ENCODE measurements around the gene NDUFB10.

NDUFB10 gene

DNA sequence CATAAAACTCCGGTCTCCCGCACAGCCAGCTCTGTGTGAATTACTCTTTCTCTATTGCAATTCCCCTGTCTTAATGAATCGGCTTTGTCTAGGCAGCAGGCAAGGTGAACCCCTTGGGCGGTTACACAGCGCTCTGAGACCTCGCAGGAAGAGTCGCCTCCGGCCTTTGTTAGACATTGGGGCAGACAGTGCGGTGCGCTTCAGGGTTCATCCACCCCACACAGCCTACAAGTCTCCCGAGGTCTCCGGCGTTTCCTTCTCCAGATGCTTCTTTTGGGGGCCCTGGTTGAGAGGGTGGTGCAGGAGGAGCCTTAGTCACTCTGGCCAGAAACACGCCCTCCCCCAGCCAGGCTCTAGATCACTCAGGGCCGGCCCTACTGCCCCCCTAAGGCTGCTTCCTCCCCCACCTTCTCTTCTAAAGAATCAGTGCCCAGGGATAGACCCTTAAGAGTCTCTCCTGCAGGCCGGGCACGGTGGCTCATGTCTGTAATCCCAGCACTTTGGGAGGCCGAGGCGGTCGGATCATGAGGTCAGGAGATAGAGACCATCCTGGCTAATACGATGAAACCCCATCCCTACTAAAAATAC lies 14.6 kb upstream of the NDUFB10 start:
- no peak overlapping the region for H2AK5ac ChIP-seq (ENCODE audit: low read depth, low read length)
- no peak overlapping the region for H3K4me3 ChIP-seq (ENCODE audit: low read length in 2 of 2)
- no peaks in the 10 kb centered on the region for H3K79me1 ChIP-seq (ENCODE audit: low read depth, low read length)
- no peak overlapping the region for H3K27ac ChIP-seq (replicated peaks; ENCODE audit: low read length)
- H3K18ac ChIP-seq (ENCODE audit: low read length), result no peak overlapping the region
- H3K4me2 ChIP-seq (ENCODE audit: insufficient read depth, low read length, poor library complexity, severe bottlenecking), result no peak overlapping the region
- H2BK120ac ChIP-seq (ENCODE audit: low read depth, low read length), result no peak overlapping the region
- no peak overlapping the region for H3K23ac ChIP-seq (ENCODE audit: low read depth, low read length, poor library complexity)
- no peak overlapping the region for H4K91ac ChIP-seq (ENCODE audit: low read depth, low read length, poor library complexity)
- H3K4ac ChIP-seq (ENCODE audit: low read length), result no peak overlapping the region
- no peak overlapping the region for H2BK5ac ChIP-seq (ENCODE audit: low read length)
- no peak overlapping the region for H4K8ac ChIP-seq (ENCODE audit: low read depth, low read length)
- H3K9me3 ChIP-seq (replicated peaks in 1 of 2; ENCODE audit: control insufficient read depth in 2 of 2, insufficient read depth in 1 of 2, low read depth in 1 of 2, low read length in 2 of 2), result no peaks in the 10 kb centered on the region
- H2BK15ac ChIP-seq (ENCODE audit: low read length), result no peak overlapping the region
- no peak overlapping the region for H2BK12ac ChIP-seq (ENCODE audit: low read length)
- peaks cover 6 to 9% of the 10 kb centered on the region in 2 donors for H3K4me1 ChIP-seq (ENCODE audit: control insufficient read depth in 2 of 2, insufficient read depth in 1 of 2, low read depth in 1 of 2, low read length in 2 of 2)
- peaks cover 0 to 8% of the 10 kb centered on the region in 2 donors for H3K36me3 ChIP-seq (replicated peaks in 1 of 2; ENCODE audit: control insufficient read depth in 2 of 2, insufficient read depth in 2 of 2, low read length in 2 of 2)
- DNase-seq (ENCODE audit: low spot score), result no peak
- no CpG with 5 or more reads among the region's 21 CpGs for WGBS, 2 donors (ENCODE audit: extremely low coverage in 2 of 2, insufficient read length in 2 of 2, insufficient replicate concordance in 1 of 2)
- H3K9ac ChIP-seq (ENCODE audit: low read depth, low read length, poor library complexity), result no peak overlapping the region
- H3K27me3 ChIP-seq (ENCODE audit: control insufficient read depth in 3 of 3, insufficient read depth in 3 of 3, low read depth in 1 of 3, low read length in 3 of 3), result peaks cover 0 to 7% (median 0%) of the 10 kb centered on the region in 3 experiments
- no peak overlapping the region for H3K14ac ChIP-seq (ENCODE audit: low read length)
- H2AFZ ChIP-seq (ENCODE audit: low read length), result no peak overlapping the region

DNA sequence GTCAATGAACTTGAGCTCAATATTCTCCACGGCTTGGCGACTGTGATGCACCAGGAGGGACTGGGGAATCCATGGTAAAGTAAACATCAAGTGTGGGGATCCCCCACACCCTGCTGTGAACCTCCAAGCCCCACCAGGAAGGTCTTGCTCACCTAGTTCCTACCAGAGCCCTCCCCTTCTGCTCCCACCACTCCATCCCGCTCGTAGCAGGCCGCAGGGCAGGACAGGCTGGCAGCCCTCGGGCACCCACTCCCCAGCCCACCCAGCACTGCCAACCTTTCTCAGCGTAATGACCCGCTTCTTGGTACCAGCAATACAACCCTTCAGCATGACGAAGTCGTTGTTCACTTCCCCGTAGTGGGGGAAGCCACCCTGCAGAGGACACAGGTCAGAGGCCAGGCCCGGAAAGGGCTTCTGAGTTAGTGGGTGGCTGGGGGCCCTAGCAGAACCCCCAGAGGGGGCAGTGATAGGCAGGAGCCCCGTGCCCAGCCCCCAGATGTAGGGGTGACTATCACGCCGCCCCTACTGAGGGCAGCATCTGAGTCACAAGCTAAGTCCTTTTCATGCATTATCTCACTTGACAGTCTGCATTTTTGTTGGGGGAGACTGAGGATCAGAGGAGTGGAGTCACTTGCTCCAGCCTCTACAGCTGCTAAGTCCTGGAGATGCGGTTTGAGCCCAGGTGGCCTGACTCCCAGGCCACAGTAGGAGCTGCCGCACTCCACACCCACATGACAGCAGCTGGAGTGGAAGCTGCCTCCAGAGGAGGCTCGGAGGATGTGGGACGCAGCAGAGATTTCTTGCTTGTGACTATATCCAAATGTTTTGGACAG lies 13.6 kb upstream of the NDUFB10 start:
- Histone ChIP-seq H4K91ac (ENCODE audit: low read depth, low read length, poor library complexity) (no peak overlapping the region), H3K79me1 (ENCODE audit: low read depth, low read length) (no peaks in the 10 kb centered on the region), H2AK5ac (ENCODE audit: low read depth, low read length) (peak overlapping the region; percentile 43), H2BK5ac (ENCODE audit: low read length) (no peak overlapping the region), H2BK12ac (ENCODE audit: low read length) (no peak overlapping the region), H3K4me3 (ENCODE audit: low read length in 2 of 2) (no peak overlapping the region), H3K27ac (replicated peaks; ENCODE audit: low read length) (no peak overlapping the region), H3K4me1 (ENCODE audit: control insufficient read depth in 2 of 2, insufficient read depth in 1 of 2, low read depth in 1 of 2, low read length in 2 of 2) (peaks cover 6 to 9% of the 10 kb centered on the region in 2 donors), H3K4ac (ENCODE audit: low read length) (no peak overlapping the region), H2AFZ (ENCODE audit: low read length) (no peak overlapping the region), H2BK120ac (ENCODE audit: low read depth, low read length) (no peak overlapping the region), H3K9me3 (replicated peaks in 1 of 2; ENCODE audit: control insufficient read depth in 2 of 2, insufficient read depth in 1 of 2, low read depth in 1 of 2, low read length in 2 of 2) (no peaks in the 10 kb centered on the region), H3K23ac (ENCODE audit: low read depth, low read length, poor library complexity) (no peak overlapping the region), H3K18ac (ENCODE audit: low read length) (no peak overlapping the region), H3K9ac (ENCODE audit: low read depth, low read length, poor library complexity) (peak overlapping the region; percentile 44), H3K14ac (ENCODE audit: low read length) (no peak overlapping the region), H3K27me3 (ENCODE audit: control insufficient read depth in 3 of 3, insufficient read depth in 3 of 3, low read depth in 1 of 3, low read length in 3 of 3) (peaks cover 0 to 7% (median 0%) of the 10 kb centered on the region in 3 experiments), H3K4me2 (ENCODE audit: insufficient read depth, low read length, poor library complexity, severe bottlenecking) (no peak overlapping the region), H2BK15ac (ENCODE audit: low read length) (peak overlapping the region; percentile 30), H3K36me3 (replicated peaks in 1 of 2; ENCODE audit: control insufficient read depth in 2 of 2, insufficient read depth in 2 of 2, low read length in 2 of 2) (peaks cover 0 to 1% of the 10 kb centered on the region in 2 donors), H4K8ac (ENCODE audit: low read depth, low read length) (no peak overlapping the region)
- WGBS, 2 donors (ENCODE audit: extremely low coverage in 2 of 2, insufficient read length in 2 of 2, insufficient replicate concordance in 1 of 2), result no CpG with 5 or more reads among the region's 19 CpGs
- DNase-seq (ENCODE audit: low spot score), result no peak

DNA sequence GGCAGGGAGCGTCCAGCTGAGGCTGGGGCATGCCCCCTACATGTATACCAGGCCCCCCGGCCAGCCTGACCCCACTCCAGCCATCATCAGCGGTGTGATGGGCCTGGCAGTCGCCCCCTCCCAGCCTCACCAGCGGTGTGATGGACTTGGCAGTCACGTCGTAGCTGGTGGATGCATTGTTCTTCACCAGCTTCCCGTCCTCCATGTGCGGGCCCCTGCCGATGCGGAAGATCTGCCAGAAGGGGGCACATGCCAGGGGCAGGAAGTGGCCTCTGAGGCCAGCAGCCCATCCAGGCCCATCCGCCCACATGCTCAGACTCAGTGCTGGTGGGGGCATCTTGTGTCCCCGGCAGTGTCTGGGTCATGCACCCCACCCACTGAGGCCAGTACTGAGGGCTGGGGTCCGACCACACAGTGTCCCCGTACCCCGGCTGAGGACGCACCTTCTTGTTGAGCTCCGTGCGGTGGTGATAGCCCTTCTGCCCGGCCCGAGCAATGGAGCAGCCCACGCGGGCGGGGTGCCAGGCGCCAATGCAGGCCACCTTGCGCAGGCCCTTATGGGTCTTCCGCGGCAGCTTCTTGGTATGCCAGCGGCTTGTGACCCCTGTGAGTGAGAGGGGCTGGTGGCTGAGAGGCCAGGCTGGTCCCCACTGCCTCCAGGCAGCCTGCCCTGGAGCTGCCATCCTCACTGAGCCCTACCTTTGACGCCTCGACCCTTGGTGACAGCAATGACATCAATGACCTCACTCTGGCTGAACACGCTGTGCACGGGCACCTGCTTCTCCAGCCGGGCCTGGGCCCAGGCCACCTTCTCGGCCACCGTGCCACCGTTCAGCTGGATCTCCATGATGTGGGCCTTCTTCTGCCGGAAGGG lies 12.6 kb upstream of the NDUFB10 start:
- no peak overlapping the region for H3K14ac ChIP-seq (ENCODE audit: low read length)
- H4K91ac ChIP-seq (ENCODE audit: low read depth, low read length, poor library complexity), result no peak overlapping the region
- peaks cover 0 to 7% (median 0%) of the 10 kb centered on the region in 3 experiments for H3K27me3 ChIP-seq (ENCODE audit: control insufficient read depth in 3 of 3, insufficient read depth in 3 of 3, low read depth in 1 of 3, low read length in 3 of 3)
- H3K79me1 ChIP-seq (ENCODE audit: low read depth, low read length), result no peaks in the 10 kb centered on the region
- peaks cover 6 to 9% of the 10 kb centered on the region in 2 donors for H3K4me1 ChIP-seq (ENCODE audit: control insufficient read depth in 2 of 2, insufficient read depth in 1 of 2, low read depth in 1 of 2, low read length in 2 of 2)
- H2BK120ac ChIP-seq (ENCODE audit: low read depth, low read length), result no peak overlapping the region
- H3K4me3 ChIP-seq (ENCODE audit: low read length in 2 of 2), result no peak overlapping the region
- peak overlapping the region; percentile 75 for H2AK5ac ChIP-seq (ENCODE audit: low read depth, low read length)
- peak overlapping the region; percentile 28 for H3K18ac ChIP-seq (ENCODE audit: low read length)
- H3K4ac ChIP-seq (ENCODE audit: low read length), result no peak overlapping the region
- H2BK15ac ChIP-seq (ENCODE audit: low read length), result peak overlapping the region; percentile 67
- no peak overlapping the region for H3K4me2 ChIP-seq (ENCODE audit: insufficient read depth, low read length, poor library complexity, severe bottlenecking)
- H2AFZ ChIP-seq (ENCODE audit: low read length), result no peak overlapping the region
- no CpG with 5 or more reads among the region's 38 CpGs for whole genome bisulfite sequencing, 2 donors (ENCODE audit: extremely low coverage in 2 of 2, insufficient read length in 2 of 2, insufficient replicate concordance in 1 of 2)
- H3K23ac ChIP-seq (ENCODE audit: low read depth, low read length, poor library complexity), result peak overlapping the region; percentile 80
- no peak overlapping the region for H4K8ac ChIP-seq (ENCODE audit: low read depth, low read length)
- DNase-seq (ENCODE audit: low spot score), result no peak
- peak overlapping the region; percentile 14 for H2BK12ac ChIP-seq (ENCODE audit: low read length)
- H2BK5ac ChIP-seq (ENCODE audit: low read length), result no peak overlapping the region
- H3K9ac ChIP-seq (ENCODE audit: low read depth, low read length, poor library complexity), result peak overlapping the region; percentile 77
- H3K27ac ChIP-seq (replicated peaks; ENCODE audit: low read length), result no peak overlapping the region
- no peaks in the 10 kb centered on the region for H3K9me3 ChIP-seq (replicated peaks in 1 of 2; ENCODE audit: control insufficient read depth in 2 of 2, insufficient read depth in 1 of 2, low read depth in 1 of 2, low read length in 2 of 2)
- H3K36me3 ChIP-seq (replicated peaks in 1 of 2; ENCODE audit: control insufficient read depth in 2 of 2, insufficient read depth in 2 of 2, low read length in 2 of 2), result no peaks in the 10 kb centered on the region

DNA sequence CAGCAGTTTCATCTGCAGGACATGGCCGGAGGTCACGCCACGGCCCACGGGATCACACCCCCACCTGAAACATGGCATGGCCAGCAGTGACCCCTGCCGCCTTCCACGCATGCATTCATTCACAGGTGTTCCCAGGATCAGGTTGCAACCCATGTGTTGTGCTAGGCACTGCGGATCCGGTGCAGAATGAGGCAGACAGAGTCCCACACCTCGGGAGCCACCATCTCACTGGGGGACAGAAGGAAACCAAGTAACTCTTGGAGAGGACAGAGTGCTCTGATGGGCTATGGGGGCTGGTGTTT lies 12.0 kb upstream of the NDUFB10 start:
- no peak overlapping the region for H3K27ac ChIP-seq (replicated peaks; ENCODE audit: low read length)
- no peak overlapping the region for H2AFZ ChIP-seq (ENCODE audit: low read length)
- H4K8ac ChIP-seq (ENCODE audit: low read depth, low read length), result no peak overlapping the region
- peaks cover 0 to 7% (median 0%) of the 10 kb centered on the region in 3 experiments for H3K27me3 ChIP-seq (ENCODE audit: control insufficient read depth in 3 of 3, insufficient read depth in 3 of 3, low read depth in 1 of 3, low read length in 3 of 3)
- H3K9me3 ChIP-seq (replicated peaks in 1 of 2; ENCODE audit: control insufficient read depth in 2 of 2, insufficient read depth in 1 of 2, low read depth in 1 of 2, low read length in 2 of 2), result no peaks in the 10 kb centered on the region
- peak overlapping the region; percentile 46 for H2AK5ac ChIP-seq (ENCODE audit: low read depth, low read length)
- H4K91ac ChIP-seq (ENCODE audit: low read depth, low read length, poor library complexity), result no peak overlapping the region
- H3K4me3 ChIP-seq (ENCODE audit: low read length in 2 of 2), result no peak overlapping the region
- peaks cover under 1 to 5% of the 10 kb centered on the region in 2 donors for H3K4me1 ChIP-seq (ENCODE audit: control insufficient read depth in 2 of 2, insufficient read depth in 1 of 2, low read depth in 1 of 2, low read length in 2 of 2)
- H3K23ac ChIP-seq (ENCODE audit: low read depth, low read length, poor library complexity), result peak overlapping the region; percentile 80
- no peak overlapping the region for H2BK5ac ChIP-seq (ENCODE audit: low read length)
- no peak overlapping the region for H3K14ac ChIP-seq (ENCODE audit: low read length)
- WGBS, 2 donors (ENCODE audit: extremely low coverage in 2 of 2, insufficient read length in 2 of 2, insufficient replicate concordance in 1 of 2), result no CpG with 5 or more reads among the region's 9 CpGs
- H3K9ac ChIP-seq (ENCODE audit: low read depth, low read length, poor library complexity), result no peak overlapping the region
- H3K79me1 ChIP-seq (ENCODE audit: low read depth, low read length), result no peaks in the 10 kb centered on the region
- H3K18ac ChIP-seq (ENCODE audit: low read length), result peak overlapping the region; percentile 57
- no peak overlapping the region for H3K4ac ChIP-seq (ENCODE audit: low read length)
- H2BK15ac ChIP-seq (ENCODE audit: low read length), result no peak overlapping the region
- no peak for DNase-seq (ENCODE audit: low spot score)
- H2BK120ac ChIP-seq (ENCODE audit: low read depth, low read length), result no peak overlapping the region
- H3K36me3 ChIP-seq (replicated peaks in 1 of 2; ENCODE audit: control insufficient read depth in 2 of 2, insufficient read depth in 2 of 2, low read length in 2 of 2), result no peaks in the 10 kb centered on the region
- no peak overlapping the region for H3K4me2 ChIP-seq (ENCODE audit: insufficient read depth, low read length, poor library complexity, severe bottlenecking)
- H2BK12ac ChIP-seq (ENCODE audit: low read length), result no peak overlapping the region
